Measurements from ENCODE around the gene OR6C68. TPM values are rescaled to one million over a fixed set of nuclear protein-coding genes. Genes with fewer than 3 reads are reported as not detected.

The OR6C68 gene
- total and polyA plus RNA-seq, 2 donors (not counting 3 experiments of a cell fraction or from before 2014, with no cell fraction given) = not detected

- no peaks in the 10 kb centered on the region for H3K9me3 ChIP-seq (replicated peaks; ENCODE audit: control insufficient read depth, insufficient read depth, low read length)
- DNase-seq (ENCODE audit: low read depth, low spot score) (no peak), FAIRE-seq (no peak)
- no peaks in the 10 kb centered on the region for H3K4me1 ChIP-seq (ENCODE audit: control insufficient read depth, extremely low read depth, insufficient read depth, low read length)
- no peak overlapping the region for H3K27ac ChIP-seq (ENCODE audit: insufficient read depth, low read depth, low read length)
- no peaks in the 10 kb centered on the region for H3K36me3 ChIP-seq (ENCODE audit: control insufficient read depth in 2 of 2, extremely low read depth in 1 of 2, insufficient read depth in 2 of 2, low read length in 2 of 2)
- intact Hi-C loops (cut with micrococcal nuclease) (no loop called here), dilution Hi-C loops (cut with MboI; ENCODE audit: extremely low pct_ligation_motif_present, low sequenced_read_pairs) (no loop called here)
- no peak overlapping the region for H3K4me2 ChIP-seq (ENCODE audit: insufficient read depth, low read length)
- no peak overlapping the region for H3K4me3 ChIP-seq (replicated peaks in 1 of 3; ENCODE audit: insufficient read depth in 1 of 3, low read depth in 1 of 3, low read length in 3 of 3)
- no peak overlapping the region for H3K9ac ChIP-seq (replicated peaks; ENCODE audit: extremely low read depth, insufficient read depth, low read length)
- no TSS peak for BruUV-seq (replicated peaks)
- TF ChIP-seq POLR2A (IDR thresholded peaks at IDR 0.05; ENCODE audit: low read depth, low read length) (no peak), MAX (IDR thresholded peaks at IDR 0.05; ENCODE audit: insufficient read depth, insufficient read length) (no peak), GATA2 (IDR thresholded peaks at IDR 0.05; ENCODE audit: insufficient read depth, insufficient read length, low read depth, low read length) (no peak), EZH2 (IDR thresholded peaks at IDR 0.05; ENCODE audit: borderline replicate concordance, low read depth, low read length, severe bottlenecking) (no peak), FOS (IDR thresholded peaks at IDR 0.05; ENCODE audit: borderline replicate concordance, insufficient read depth, low read length) (no peak), JUN (IDR thresholded peaks at IDR 0.05; ENCODE audit: borderline replicate concordance, insufficient read depth, insufficient read length, low read depth) (no peak), MYC (IDR thresholded peaks at IDR 0.05; ENCODE audit: low read depth, low read length) (no peak), POLR2AphosphoS5 (IDR thresholded peaks at IDR 0.05; ENCODE audit: insufficient read depth, low read depth, low read length) (no peak), CTCF (IDR thresholded peaks at IDR 0.05; ENCODE audit: extremely low read depth in 1 of 2, insufficient read depth in 1 of 2, low read depth in 1 of 2, low read length in 2 of 2) (no peak)
- H3K9me1 ChIP-seq (replicated peaks; ENCODE audit: control insufficient read depth, extremely low read depth, insufficient read depth, low read length) = no peaks in the 10 kb centered on the region
- ChIA-PET CTCF (no interaction called here), POLR2A (no interaction called here)
- H3K79me2 ChIP-seq (ENCODE audit: control insufficient read depth, insufficient read depth, low read length) = no peaks in the 10 kb centered on the region
- no peak overlapping the region for H2AFZ ChIP-seq (ENCODE audit: low read depth, low read length)
- H3K27me3 ChIP-seq (ENCODE audit: control insufficient read depth in 2 of 2, insufficient read depth in 2 of 2, low read length in 2 of 2) = no peaks in the 10 kb centered on the region
- H4K20me1 ChIP-seq (replicated peaks; ENCODE audit: control insufficient read depth, extremely low read depth, insufficient read depth, low read length) = no peaks in the 10 kb centered on the region
Observed at GRCh38 chr12:55495490-55495889, 3.3 kb downstream of the OR6C68 start.

All from endothelial cell of umbilical vein (primary cell).